Measurements from ENCODE around the gene CHCHD6.

The CHCHD6 gene

DNA sequence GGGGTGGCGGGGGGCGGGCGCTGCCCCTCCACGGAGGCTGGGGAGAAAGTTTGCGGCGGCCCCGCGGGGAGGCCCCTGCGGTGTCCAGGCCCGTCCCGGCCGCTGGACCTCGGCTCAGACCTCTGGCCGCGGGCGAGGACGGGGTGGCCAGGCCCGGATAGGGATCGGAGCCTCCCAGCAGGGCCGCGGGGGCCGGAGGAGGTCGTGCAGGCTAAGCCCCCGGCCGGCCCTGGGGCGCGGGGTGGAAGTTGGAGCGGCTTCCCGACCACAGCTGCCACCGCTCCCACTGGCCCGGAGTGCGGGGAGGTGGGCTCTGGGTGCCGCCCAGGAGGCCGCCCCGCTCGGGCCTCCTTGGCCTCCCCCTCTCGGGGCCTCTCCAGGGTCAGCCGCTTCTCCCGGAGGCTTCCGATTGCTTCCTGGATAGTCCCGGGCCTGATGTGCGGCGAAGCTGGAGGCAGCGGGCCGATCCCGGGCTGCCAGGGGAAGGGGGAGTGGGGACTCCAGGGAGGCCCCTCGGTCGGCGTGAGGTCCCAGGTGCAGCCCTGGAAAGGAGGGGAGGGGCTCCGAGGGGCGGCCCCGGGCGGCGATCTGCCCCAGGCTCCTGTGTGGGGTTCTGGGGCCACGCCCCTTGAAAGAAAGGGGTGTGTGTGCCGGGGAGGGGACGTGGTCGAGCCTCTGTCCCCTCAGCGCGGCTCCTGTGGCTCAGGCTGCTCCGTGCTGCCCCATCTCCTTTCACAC lies 279.8 kb downstream of the CHCHD6 start:
- no peak for DNase-seq

DNA sequence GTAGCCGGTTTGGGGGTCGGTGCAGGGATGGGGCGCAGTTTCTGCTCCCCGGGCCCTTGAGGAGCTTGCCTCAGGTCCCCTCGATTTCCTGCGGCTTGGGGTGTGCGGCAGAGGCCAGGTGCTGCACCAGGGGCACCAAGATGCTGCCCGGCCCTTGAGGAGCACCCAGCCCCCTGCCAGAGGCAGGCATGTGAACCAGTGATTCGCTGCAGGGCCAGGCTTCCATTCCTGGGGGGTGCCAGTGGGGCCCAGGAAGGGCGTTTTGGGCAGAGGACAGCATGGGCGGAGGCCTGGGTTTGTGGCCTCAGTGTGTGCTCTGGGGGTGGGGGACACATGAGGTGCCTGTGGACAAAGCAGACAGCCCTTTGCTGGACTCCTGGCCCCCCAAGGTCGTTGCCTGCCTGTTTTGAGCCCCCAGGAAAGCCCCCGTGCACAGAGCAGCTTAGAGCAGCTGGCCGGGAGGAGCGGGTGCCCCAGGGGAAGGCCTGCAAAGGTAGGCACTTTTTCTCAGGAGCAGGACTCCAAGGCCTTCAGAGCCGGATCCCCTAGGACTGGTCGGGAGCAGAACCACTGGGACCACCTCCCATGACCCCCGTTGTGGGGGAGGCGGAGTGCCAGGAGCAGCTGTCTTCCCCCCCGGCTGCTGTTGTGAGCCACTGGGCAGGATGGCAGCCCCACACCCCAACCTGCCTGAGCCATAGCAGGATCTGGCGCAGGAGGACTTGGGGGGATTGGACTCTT lies 280.5 kb downstream of the CHCHD6 start:
- no peak for DNase-seq

DNA sequence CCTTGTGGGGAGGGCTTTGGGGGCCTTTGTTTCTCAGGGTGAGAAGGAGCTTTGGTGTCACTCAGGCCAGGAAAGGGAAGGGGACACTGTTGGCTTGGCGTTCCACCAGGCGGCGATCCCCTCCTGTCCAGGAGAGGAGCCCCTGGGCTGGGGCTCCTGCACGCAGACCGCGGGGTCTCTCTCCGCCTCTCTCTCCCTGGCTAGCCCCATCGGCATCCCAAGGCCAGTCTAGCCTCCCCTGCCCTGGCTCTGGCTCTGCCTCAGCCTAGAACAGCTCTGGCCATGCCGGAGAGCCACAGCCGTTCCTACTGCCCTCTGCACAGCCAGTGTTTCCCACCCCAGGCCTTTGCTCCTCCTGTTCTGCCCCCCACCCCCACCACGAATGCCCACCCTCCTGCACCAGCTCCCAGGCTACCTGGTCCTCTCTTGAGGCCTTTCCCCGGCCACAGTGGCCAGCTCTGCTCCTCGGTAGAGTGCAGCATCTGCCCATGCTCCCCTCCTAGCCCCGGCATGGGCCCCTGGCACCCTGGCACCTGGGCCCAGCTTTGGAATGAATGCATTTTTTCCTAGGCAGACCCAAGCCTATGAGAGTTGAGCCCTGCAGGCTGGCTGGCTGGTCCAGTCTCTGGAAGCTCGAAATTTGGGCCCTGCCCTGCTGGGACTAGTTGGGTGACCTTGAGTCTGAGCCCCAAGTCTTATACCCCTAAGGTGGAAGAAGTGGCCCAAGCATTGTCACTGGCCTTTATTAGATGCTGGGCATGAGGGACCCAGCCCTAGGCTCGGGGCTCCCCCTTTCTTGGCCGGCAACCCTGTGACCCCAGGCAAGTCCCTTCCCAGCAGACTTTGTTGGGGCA lies 281.3 kb downstream of the CHCHD6 start:
- DNase-seq = no peak

DNA sequence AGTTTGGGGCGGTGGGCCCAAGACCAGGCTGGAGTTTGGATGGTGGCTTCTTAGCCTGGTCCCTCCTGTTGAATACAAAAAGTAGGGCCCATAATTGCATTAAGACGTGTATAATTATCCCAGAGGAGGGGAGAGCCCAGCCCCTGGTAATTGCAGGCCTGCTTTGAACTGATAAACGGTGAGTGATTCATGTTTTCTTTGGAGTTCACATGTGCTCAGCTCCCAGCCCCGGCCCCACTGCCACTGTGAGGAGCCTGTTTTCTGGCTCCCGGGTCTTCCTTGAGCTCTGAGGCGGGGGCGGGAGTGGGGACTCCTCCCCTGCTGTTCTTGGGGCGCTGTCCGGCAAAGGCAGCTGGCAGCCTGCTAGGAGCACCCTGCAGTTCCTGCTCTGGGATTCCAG lies 282.0 kb downstream of the CHCHD6 start:
- DNase-seq = no peak

DNA sequence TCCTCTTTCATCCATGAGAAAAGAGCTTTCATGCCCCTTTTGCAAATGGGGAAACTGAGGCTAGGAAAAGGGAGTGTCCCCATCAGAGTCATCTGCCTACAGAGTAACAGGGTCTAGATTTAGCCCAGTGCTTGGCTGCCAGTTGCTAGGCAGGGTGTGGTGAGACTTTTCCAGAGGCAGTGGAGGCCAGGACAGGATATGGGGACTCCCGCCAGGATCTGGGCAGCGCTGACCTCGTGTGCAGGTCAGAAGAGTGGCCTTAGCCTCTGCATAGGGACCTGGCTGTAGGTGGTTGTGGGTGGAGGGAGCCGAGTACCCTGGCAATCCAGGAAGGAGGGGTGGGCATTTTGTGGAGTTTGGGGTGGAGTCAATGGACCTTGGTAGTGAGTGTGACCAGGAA lies 283.1 kb downstream of the CHCHD6 start:
- no peak for DNase-seq

DNA sequence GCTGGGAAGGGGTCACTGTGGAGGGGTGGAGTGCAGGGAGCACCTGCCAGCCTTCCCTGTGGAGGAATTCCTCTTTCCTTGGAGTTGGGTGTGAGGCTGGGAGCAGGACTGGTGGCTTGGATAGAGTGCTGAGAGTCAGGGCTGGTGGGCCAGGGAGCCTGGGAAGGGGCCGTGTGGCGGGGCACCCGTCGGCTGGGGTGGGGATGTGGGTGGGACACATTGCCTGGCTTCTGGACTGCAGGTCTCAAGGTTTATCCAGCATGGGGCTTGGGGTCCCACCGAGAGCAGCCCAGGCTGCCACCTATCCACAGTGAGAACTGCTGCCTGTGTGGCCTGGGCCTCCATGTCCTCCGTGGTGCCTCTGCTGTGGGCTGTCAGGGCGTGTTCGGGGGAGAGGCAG lies 283.6 kb downstream of the CHCHD6 start:
- no peak for DNase-seq

DNA sequence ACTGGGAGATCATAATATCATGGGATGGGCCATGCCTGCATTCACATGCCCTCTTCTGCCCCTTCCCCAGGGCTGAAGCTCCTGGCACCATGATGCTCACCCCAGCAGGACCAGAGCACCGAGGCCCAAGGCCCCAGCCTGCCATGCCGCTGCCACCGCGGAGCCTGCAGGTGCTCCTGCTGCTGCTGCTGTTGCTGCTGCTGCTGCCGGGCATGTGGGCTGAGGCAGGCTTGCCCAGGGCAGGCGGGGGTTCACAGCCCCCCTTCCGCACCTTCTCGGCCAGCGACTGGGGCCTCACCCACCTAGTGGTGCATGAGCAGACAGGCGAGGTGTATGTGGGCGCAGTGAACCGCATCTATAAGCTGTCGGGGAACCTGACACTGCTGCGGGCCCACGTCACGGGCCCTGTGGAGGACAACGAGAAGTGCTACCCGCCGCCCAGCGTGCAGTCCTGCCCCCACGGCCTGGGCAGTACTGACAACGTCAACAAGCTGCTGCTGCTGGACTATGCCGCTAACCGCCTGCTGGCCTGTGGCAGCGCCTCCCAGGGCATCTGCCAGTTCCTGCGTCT lies 284.5 kb downstream of the CHCHD6 start:
- no peak for DNase-seq

DNA sequence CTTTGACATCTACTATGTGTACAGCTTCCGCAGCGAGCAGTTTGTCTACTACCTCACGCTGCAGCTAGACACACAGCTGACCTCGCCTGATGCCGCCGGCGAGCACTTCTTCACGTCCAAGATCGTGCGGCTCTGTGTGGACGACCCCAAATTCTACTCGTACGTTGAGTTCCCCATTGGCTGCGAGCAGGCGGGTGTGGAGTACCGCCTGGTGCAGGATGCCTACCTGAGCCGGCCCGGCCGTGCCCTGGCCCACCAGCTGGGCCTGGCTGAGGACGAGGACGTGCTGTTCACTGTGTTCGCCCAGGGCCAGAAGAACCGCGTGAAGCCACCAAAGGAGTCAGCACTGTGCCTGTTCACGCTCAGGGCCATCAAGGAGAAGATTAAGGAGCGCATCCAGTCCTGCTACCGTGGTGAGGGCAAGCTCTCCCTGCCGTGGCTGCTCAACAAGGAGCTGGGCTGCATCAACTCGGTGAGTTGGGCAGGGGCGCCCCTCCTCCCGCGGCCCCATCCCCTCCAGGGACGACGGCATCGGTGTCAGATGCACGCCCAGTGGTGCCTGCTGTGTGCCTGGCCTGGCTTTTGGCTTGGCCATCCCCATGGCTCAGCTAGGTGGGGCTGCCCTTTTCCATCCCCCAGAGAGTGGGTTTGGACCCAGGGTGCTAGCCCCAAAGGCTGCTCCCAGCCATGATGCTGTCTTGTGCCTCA lies 285.4 kb downstream of the CHCHD6 start:
- DNase-seq = no peak

DNA sequence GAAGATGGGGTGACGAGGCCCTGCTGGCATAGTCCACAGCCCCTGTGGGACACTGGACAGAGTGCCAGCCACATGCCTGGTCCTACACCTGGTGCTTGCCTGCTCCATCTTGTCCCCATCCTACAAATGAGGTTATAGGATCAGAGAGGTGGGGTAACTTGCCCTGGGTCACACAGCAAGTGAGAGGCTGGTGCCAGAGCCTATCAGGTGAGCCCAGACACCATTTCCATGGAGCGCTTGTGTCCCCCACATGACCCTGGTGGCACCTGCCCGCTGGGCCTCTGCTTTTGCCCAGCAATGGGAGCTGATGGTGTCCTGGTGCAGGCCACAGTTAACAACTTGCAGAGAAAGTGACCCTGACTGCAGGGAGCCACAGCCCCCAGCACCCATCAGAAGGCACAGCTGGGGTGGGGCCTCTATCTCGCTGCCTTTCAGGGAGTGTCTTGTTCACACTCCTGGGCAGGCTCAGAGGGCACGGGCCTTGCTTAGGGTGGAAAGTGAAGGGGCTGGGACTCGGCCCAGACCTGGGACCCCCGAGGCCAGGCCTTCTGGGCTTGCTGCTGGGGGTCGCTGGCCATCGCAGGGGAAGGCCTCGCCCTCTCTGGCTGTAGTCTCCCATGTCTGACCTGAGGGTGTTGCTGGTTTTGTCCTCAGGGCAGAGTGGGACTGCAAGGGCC lies 286.1 kb downstream of the CHCHD6 start:
- DNase-seq = no peak

DNA sequence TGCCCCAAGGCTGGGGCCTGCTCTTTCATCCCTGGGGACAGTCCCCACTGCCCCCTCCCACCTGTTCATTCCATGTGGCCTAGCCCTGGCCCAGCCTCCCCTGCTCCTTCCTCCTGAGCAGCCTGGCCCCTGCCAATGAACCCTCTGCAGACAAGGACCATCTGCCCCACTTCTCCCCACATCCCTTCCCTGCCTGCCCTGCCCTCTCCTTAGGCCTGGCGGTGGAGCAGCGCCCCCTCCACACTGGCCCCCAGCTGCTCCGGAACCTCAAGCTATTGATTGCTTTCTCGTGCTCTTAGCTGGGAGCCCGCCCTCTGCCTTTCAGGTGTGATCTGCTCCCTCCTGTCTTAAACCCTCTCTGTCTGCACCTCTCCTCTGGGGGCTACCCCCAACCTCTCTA lies 286.9 kb downstream of the CHCHD6 start:
- no peak for DNase-seq

DNA sequence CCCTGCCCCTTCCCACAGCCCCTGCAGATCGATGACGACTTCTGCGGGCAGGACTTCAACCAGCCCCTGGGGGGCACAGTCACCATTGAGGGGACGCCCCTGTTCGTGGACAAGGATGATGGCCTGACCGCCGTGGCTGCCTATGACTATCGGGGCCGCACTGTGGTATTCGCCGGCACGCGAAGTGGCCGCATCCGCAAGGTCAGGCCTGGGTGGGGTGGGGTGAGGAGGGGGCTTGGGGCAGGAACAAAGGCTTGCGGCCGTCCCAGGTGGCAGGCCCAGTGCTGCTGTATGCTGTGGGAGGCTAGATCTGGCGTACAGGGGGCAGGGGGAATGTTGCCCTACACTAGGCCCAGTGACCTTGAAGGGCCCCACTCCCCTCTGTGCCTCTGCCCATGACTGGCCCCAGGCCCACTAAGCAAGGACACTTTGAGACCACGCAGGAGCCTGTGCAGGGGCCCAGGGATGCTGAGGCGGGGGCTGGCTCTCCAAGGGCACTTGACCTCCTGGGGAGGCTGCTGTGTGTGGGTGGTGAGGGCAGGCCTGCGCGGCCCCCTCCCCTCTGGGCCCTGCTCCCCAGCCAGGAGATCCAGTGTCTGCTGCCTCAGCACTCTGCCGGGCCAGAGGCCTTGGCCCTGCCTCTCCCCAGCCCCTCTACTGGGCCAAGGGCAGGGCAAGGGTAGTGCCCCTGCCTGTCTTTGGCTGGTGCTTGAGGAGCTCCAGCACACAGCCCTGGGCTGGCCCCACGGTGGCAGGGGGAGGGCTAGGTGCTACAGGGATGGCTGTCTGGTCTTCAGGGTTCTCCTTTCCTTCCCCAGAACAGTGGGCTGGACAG lies 287.5 kb downstream of the CHCHD6 start:
- DNase-seq = no peak

DNA sequence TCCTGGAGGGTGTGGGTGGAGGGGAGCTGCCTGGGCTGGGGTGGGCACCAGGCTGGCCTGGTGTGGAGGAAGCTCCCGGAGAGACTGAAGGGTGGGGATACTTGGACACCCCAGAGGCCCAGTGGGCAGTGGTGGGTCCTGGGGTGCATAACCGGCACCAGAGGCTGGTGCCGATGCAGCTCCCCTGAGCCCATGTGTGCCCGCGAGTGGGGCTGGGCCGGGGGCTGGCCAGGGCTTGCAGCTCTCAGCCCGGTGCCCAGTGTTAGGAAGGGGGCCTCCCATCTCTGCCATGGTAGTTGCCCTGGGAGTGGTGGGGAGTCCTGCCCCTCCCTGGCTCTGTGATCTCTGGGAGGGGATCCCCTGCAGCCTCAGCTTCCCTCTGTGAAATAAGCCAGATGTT lies 288.2 kb downstream of the CHCHD6 start:
- no peak for DNase-seq

DNA sequence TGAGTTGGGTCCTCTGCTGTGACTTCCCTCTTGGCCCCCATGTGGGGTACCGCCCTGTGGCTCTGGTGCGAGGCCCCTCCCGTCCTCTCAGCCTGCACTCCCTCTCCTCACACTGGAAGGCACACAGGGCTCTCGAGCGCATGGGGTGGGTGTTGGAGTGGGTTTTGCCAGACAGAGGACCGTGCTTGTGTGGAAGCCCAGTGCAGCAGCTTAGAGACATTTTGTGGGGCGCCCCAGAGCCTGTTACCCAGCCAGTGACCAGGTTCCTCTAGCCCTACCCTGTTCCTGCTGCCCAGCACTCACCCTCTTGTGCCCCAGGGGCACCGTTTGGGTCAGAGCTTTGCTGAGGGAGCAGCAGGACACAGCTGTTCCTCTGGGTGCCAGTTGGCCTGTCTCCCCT lies 288.7 kb downstream of the CHCHD6 start:
- no peak for DNase-seq

DNA sequence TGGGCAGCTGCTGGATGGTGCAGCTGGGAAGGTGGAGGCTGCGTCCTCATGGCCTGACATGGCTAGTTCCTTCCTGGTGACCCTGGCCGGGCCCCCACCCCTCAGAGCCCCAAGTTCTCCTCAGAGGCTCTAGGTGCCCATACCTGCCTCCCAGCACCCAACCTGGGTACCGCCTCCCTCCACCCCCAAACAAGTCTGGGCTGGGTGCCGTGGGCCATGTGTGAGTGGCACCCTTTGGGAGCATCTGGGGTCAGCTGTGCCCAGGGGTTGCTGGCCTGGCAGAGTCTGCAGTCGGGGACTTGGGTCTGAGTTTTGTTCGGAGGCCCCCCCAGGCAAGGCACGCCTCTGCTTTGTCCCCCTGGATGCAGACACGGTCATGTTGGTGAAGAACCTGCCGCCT lies 289.4 kb downstream of the CHCHD6 start:
- DNase-seq = no peak

DNA sequence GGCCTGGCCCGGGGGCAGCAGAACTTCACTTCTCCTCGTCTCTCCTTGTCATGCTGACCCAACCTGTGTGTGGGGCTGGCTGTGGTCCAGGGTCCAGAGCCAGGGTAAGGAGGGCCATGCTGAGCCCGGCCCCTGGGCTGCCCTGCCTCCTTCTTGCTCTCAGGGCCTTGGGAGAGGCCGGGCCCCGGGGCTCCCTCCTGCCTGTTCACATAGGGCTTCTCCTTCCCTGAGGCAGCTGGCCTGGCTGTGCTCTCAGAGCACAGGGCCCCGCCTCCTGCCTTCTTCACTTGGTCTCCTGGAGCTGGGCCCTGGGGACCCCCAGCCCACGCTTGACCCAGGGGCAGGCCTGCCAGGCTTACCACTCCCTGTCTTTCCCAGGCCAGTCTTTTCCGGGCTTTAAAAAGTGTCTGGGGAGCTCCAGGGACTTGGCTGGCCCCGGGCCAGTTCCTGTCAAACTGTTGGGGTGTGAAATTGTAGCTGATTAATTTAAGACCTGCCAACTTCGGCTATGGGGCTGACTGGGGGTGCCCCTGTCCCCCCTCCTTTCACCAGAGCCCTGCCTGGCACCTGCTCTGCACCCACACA lies 290.7 kb downstream of the CHCHD6 start:
- DNase-seq = no peak

DNA sequence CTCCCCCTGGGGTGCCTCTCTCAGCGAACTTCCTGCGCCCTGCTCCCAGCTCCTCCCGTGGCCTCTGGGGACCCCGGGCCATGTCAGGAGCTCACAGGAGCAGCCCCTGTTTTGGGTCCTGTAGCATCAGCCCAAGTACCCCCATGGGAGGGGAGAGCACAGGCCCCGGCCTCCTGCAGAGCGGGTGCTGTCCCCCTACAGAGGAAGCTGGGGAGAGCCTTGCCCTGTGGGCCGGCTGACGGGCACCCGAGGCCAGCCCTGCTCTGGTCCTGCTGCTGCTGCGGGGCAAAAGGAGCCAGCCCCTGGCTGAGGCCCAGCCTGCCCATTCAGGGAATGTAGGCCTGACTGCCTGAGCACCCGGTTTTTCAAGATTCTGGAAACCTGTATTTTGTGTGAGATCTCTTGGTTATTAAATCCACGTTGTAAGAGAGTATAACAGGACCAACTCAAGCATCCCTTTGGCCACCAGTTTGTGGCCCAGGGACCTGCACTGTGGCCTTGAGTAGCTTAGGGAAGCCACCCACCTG lies 291.3 kb downstream of the CHCHD6 start:
- no peak for DNase-seq

DNA sequence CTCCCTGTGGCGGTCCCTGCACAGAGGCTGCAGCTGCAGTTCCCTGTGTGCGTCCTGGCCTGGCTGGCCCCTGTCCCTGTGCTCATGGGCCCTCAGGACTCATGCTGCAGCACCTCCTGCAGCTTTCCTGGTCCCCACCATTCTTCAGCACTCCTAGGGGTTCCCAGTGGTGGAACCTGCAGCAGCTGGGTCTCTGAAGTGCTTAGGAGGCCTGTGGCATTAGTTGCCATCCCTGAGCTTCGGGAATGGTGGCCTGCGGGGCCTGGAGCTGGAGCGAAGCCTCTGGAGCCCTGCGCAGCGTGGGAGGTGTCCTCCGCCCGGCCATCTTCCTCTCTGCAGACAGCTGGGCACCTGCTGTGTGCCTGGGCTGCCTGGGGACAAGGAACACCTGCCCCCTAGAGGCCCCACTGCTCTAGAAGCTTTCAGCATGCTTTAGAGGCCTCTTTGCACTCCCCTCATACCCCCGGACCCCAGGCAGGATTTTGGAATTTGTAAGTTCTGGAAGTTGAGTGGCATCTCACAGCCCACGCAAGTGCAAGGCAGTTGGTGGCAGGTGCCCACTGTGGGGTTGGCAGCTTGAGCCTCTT lies 292.0 kb downstream of the CHCHD6 start:
- no peak for DNase-seq

DNA sequence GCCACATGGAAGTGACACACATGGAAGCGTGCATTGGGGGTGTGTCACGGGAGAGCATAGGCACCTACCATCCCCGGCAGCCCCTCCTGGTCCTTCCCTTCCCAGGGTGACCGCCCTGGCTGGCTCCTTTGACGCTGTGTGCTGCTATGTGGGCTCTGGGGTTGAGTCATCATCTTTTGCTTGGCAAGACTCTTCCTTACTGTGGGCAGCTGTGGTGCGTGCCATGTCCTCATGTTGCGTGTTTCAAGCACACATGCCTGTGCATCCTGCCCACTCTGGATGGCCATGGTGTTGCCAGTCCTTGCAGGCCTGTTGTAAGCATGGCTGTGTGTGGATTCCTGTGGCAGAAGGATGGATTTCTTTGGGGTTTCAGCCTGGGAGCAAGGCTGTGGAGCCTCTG lies 292.9 kb downstream of the CHCHD6 start:
- DNase-seq = no peak

DNA sequence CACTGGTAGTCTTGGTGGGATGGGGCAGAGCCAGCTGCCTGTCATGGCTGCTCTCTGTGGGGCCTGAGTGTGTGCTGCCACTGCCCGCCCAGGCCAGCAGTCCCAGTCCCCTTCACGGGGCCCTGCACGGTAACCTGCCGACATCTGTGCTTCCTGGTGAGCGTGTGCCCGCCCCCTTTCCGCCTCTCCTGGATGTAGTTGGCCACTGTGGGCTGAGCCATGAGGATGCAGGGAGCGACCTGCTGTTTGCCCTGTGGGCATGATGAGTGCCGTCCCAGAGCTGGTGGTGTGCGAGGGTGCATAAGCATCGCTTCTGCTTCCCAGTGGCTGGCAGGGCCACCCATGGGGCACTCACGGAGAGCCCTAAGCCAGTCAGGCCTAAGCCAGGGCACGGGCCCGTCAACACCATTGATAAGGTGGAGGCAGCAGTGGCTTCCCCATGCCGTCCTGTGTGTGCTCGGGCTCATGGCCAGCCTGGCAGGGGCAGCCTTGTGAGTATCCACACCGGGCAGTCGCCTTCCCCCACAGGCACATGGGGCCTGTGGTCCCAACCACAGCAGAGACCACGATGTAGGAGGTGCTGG lies 293.5 kb downstream of the CHCHD6 start:
- no peak for DNase-seq

DNA sequence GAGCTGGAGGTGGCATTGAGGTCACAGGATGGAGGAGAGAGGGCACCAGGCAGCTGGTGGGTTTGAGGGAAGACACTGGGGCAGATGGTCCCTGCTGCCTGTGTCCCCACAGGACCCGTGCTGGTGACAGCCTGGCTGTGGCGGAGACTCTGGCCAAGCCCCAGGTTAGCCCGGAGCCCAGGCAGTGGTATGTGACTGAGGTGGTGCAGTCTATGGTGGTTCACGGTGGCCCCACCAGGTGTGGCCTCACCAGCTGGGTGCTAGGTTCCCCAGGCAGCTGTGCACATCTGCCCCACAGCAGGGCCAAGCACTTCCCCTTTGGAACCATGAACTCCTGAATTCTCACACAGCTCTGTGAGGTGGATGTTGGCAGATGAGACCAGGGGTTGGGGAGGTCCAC lies 294.3 kb downstream of the CHCHD6 start:
- no peak for DNase-seq

Measured in activated CD4-positive, CD25-positive, alpha-beta regulatory T cell (primary cell).